Ectodermal cell (in vitro differentiated cells): ENCODE data around the gene CYBA. TPM values are rescaled to one million over a fixed set of nuclear protein-coding genes. Genes with fewer than 3 reads are reported as not detected.

ENCODE experiments used
- H3K27ac ChIP-seq: 2 replicates; pipeline ENCODE4 v1.7.0; 2013; ENCODE audit warnings: mild to moderate bottlenecking, low read depth, low read length; ENCODE audit not compliant: insufficient read depth, poor library complexity, severe bottlenecking
- H3K27me3 ChIP-seq: 2 replicates; pipeline ENCODE4 v1.7.0; 2013; ENCODE audit warnings: mild to moderate bottlenecking, low read length; ENCODE audit not compliant: insufficient read depth, control insufficient read depth, poor library complexity, severe bottlenecking
- H3K36me3 ChIP-seq: one replicate; pipeline ENCODE4 v1.7.0; 2013; ENCODE audit warnings: low read length; ENCODE audit not compliant: control insufficient read depth, insufficient read depth
- H3K4me1 ChIP-seq: one replicate; pipeline ENCODE4 v1.7.0; 2013; ENCODE audit warnings: low read length; ENCODE audit not compliant: control insufficient read depth, insufficient read depth
- H3K4me3 ChIP-seq: 2 replicates; pipeline ENCODE4 v1.7.0; 2013; ENCODE audit warnings: low read depth, low read length, control low read depth; ENCODE audit not compliant: insufficient read depth
- H3K9me3 ChIP-seq: 2 replicates; pipeline ENCODE4 v1.7.0; 2013; ENCODE audit warnings: mild to moderate bottlenecking, low read length, moderate library complexity; ENCODE audit not compliant: control insufficient read depth
- WGBS, 2 experiments: methylation state at CpG; one replicate each; pipeline ENCODE4 v1.1.7; 2013; ENCODE audit warnings: missing lambda C conversion rate in 2 of 2; 5-methylcytosine and 5-hydroxymethylcytosine counted together
- polyA plus RNA-seq, 4 experiments: library from polyadenylated mRNA; stranded (reverse); fragments of 50-300 nt; gene quantifications; one replicate each; pipeline ENCODE4 v1.2.3, GENCODE V29; 2013

Gene CYBA
- polyA plus RNA-seq (2013, experiment 1 of 4): 70.9 TPM
- polyA plus RNA-seq (2013, experiment 2 of 4): 74.3 TPM
- polyA plus RNA-seq (2013, experiment 3 of 4): 66.9 TPM
- 74.6 TPM for polyA plus RNA-seq (2013, experiment 4 of 4)

DNA sequence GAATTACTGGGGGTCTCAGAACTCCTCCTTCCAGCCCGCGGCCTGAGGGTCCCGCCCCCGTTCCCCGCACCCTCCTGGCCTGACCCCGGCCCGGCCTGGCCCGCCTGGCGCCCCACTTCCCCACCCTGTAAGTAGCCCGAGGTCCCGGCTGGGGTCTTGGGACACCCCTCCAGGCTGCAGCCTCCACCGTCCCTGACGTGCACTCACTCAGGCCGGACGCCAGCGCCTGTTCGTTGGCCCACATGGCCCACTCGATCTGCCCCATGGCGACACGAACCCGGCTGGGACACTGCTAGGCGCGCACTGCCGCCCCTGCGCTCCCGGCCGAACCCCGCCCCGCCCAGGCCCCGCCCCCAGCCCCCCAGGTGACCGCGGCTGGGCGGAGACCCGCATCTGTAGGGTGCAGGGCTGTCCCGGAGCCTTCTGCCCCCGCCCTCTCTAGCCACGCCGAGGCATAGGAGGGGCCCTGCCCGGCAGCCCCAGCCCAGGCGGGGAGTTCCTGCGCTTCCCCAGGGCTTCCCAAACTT lies at the start of gene CYBA:
Gene CYBA (minus strand): TSS at position 305 of the 527 bp plus-strand sequence. CDS start 40 bp downstream, at position 265.
- H3K27me3 ChIP-seq: no peaks in the 10 kb centered on the region
- H3K36me3 ChIP-seq: peaks cover 5% of the 10 kb centered on the region
- 0% methylated on average over 41 of the region's 41 CpGs for WGBS, 2 experiments
- H3K4me1 ChIP-seq: peaks cover 14% of the 10 kb centered on the region
- no peak within 1 kb of the TSS for H3K27ac ChIP-seq
- no peaks in the 10 kb centered on the region for H3K9me3 ChIP-seq
- peak within 1 kb of the TSS; percentile 74 for H3K4me3 ChIP-seq

DNA sequence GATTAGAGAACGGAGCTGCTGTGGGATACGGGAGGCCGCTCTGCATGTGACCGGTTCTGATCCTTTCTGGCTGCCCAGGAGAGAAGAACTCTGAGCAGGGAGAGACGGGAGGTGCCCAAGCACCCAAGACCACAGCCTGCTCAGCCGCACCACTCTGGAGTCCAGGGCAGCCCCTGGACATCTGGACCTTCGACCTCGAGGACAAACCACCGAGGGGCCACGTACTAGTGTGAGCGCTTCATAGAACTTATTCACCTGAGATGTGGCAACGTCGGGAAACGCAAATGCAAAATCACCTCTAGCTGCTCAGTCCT lies 49.4 kb upstream of the CYBA start:
- no peak overlapping the region for H3K27ac ChIP-seq
- no peaks in the 10 kb centered on the region for H3K4me1 ChIP-seq
- H3K36me3 ChIP-seq: peaks cover 8% of the 10 kb centered on the region
- H3K4me3 ChIP-seq: no peak overlapping the region
- no peaks in the 10 kb centered on the region for H3K9me3 ChIP-seq
- WGBS, 2 experiments: 96% methylated on average over 14 of the region's 14 CpGs
- H3K27me3 ChIP-seq: no peaks in the 10 kb centered on the region

DNA sequence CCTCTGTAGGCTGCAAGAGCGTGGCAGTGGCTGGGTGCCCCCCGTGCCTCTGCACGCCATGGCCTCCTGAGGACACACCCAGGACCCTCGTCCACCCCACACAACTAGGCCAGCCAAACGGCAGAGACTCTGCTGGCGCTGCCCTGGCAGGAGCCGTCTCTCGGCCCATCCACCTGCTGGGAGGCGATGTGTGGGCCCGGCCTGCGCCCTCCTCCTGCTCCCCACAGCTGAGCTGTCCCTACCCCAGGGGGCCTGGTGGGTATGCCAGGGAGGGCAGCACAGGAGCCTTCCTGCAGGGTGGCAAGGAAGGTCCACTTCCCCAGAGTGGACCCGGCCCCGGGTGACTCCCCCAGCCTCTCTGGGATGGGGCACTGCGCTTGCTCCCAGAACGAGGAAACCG lies 48.3 kb upstream of the CYBA start:
- peaks cover 8% of the 10 kb centered on the region for H3K36me3 ChIP-seq
- H3K9me3 ChIP-seq: no peaks in the 10 kb centered on the region
- H3K4me3 ChIP-seq: no peak overlapping the region
- H3K4me1 ChIP-seq: no peaks in the 10 kb centered on the region
- H3K27me3 ChIP-seq: no peaks in the 10 kb centered on the region
- 96% methylated on average over 16 of the region's 16 CpGs for WGBS, 2 experiments
- H3K27ac ChIP-seq: no peak overlapping the region

DNA sequence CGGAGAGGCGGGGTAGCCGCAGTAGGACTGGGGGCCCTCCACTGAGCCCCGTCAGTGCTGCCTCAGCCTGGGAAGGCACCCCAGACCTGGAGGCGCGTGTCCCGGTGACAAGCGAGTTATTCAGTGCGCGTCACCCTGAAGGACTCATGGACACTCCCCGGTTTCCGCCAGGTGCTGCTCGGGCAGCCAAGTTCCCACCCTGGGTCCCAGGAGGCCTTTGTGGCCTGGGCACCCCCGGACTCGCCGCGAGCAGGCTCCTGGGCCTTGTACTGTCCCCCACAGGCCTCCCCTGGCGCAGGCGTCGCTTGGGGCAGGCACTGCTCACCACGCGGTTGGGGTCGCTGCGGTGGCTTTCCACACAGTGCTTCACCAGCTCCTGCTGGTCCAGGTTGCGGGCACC lies 47.8 kb upstream of the CYBA start:
- 97% methylated on average over 25 of the region's 25 CpGs for WGBS, 2 experiments
- H3K9me3 ChIP-seq: no peaks in the 10 kb centered on the region

DNA sequence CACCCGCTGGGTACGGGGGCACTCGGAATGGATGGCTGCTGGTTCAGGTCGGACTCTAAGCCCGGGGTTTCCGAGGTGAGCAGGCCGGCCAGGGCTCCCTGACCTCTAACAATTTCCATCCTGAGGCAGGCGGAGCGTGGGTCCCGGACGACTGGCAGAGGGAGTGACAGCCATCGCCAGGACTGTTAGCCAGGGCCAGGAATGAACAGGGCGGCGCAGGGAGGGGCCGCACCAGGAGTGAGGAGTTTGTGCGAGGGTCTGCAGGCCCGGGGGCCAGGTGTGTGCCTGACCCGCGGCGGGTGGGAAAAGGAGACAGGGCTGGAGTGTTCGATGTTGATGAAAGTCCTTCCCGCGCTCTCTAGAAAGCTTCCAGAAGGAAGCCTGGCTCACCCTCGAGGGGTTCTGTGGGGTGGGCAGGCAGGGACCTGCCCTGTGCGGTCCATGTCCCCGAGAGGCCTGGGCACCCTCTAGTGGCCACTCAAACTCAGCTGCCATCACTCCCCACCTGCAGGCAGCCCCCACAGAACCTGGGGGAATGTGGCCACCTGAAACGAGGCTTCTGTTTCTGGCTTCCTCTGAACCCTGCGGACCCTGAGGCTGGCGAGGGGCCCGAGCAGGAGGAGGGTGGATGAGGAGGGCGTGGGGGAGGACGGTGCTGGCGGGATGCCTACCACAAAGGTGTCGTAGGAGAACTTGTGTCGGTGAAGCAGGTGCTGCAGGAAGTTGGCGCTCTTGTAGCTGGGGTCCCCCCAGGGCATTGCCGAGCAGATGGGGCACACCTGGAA lies 47.2 kb upstream of the CYBA start:
- Histone ChIP-seq H3K27ac (no peak overlapping the region), H3K36me3 (peaks cover 8% of the 10 kb centered on the region), H3K4me3 (no peak overlapping the region), H3K9me3 (no peaks in the 10 kb centered on the region), H3K4me1 (no peaks in the 10 kb centered on the region), H3K27me3 (no peaks in the 10 kb centered on the region)
- WGBS, 2 experiments: 92 to 93% methylated on average over 37 of the region's 37 CpGs

More for the DNA sequence above, 47.8 kb upstream of the CYBA start:
- Histone ChIP-seq H3K27ac (no peak overlapping the region), H3K36me3 (peaks cover 8% of the 10 kb centered on the region), H3K4me3 (no peak overlapping the region), H3K4me1 (no peaks in the 10 kb centered on the region), H3K27me3 (no peaks in the 10 kb centered on the region)

DNA sequence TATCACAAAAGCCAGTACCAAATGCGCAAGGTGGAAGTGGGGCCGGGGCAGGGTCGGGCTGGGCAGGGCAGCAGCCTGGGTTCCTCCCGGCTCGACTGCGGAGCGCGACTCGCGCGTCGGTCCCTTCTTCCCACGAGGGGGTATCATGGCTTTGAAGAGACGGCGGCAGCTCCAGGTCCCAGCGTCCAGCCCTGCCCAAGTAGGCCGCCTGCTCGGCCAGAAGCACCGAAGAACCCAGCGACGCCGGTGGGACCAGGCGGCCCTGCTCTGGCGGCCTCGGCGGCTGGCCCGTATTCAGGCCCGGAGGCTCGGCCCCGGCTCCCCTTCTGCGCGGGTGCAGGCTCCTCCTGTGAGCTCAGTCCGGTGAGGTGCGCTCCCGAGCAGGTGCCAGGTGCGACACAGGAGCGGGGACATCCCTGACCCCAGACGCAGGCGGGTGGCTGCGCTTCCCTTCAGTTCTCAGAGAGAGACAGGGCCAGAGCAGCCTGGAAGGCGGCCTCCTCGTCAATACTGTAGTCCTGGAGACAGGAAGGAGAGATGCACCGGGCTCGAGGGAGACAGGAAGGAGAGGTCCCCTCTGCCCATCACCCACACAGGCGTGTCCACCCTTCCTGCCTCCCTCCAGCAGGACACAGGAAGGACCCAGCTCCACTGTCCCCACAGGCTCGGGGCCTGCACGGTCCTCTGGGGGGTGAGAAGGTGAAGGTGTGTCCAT lies 46.4 kb upstream of the CYBA start:
- Histone ChIP-seq H3K9me3 (no peaks in the 10 kb centered on the region), H3K27ac (no peak overlapping the region), H3K4me3 (no peak overlapping the region), H3K27me3 (no peaks in the 10 kb centered on the region), H3K36me3 (peaks cover 8% of the 10 kb centered on the region), H3K4me1 (no peaks in the 10 kb centered on the region)
- WGBS, 2 experiments: 95 to 96% methylated on average over 47 of the region's 47 CpGs

DNA sequence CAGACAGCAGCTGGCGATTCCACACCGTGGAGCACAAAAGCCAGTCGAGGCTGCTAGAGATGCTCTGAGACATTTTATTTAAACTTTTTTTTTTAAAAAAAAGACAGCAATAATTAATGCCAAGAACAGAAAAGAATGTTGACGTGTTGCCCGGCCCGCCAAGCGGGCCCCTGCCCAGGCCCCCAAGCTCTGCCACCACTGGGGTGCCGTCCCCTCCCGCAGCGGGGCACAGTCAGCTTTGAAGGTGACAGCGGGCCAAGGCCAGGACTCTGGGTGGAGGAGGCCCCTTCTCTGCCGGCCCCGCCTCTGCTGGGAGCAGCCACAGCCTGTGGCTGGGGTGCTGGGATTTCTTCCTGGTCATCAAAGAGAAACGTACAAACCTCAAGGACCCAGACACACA lies 45.6 kb upstream of the CYBA start:
- WGBS, 2 experiments: 91 to 94% methylated on average over 14 of the region's 14 CpGs
- peaks cover 8% of the 10 kb centered on the region for H3K36me3 ChIP-seq

DNA sequence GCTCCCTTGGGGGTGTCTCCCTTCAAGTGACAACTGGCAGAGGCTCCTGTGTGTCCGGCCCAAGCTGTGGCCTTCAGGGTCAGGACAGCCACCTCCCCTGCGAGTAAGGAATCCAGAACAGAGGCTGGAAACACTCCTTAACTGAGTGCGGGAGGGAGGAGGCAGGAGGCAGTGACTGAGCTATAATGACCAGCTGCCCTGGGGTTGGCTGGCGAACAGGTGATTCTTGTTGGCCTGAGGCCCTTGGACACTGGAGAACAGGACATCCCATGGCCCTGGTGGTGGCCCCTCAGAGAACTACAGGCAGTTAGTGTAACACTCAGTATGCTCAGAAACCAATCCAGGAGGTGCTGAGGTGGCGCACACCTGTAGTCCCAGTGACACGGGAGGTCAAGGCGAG lies 44.9 kb upstream of the CYBA start:
- WGBS, 2 experiments: 95 to 97% methylated on average over 7 of the region's 7 CpGs
- H3K9me3 ChIP-seq: no peaks in the 10 kb centered on the region

More for the DNA sequence above, 45.6 kb upstream of the CYBA start:
- no peak overlapping the region for H3K27ac ChIP-seq
- no peak overlapping the region for H3K4me3 ChIP-seq
- H3K9me3 ChIP-seq: no peaks in the 10 kb centered on the region
- H3K4me1 ChIP-seq: no peaks in the 10 kb centered on the region
- H3K27me3 ChIP-seq: no peaks in the 10 kb centered on the region

DNA sequence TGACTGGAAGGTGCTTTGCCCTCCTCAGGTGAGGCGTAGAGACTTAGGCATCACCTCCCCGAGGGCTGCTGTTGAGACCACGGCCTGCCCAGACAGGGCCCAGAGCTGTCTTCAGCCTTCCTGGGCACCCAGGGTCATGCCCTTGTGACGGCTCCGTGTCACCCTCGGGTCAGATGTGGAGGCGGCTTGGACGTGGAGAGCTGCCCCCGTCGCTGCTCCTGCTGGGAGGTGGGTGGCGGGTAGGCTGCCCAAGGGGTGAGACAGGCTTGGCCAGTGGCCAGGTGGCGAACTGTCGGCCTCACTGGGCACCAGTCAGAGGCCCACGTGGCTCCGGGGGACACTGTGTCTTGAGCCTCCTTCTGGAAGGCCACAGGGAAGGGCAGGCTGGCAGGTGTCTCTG lies 44.4 kb upstream of the CYBA start:
- WGBS, 2 experiments: 93 to 94% methylated on average over 15 of the region's 15 CpGs
- no peaks in the 10 kb centered on the region for H3K9me3 ChIP-seq
- H3K36me3 ChIP-seq: peaks cover 8% of the 10 kb centered on the region
- H3K4me3 ChIP-seq: no peak overlapping the region
- no peaks in the 10 kb centered on the region for H3K4me1 ChIP-seq
- no peak overlapping the region for H3K27ac ChIP-seq
- H3K27me3 ChIP-seq: peaks cover 9% of the 10 kb centered on the region

More for the DNA sequence above, 44.9 kb upstream of the CYBA start:
- Histone ChIP-seq H3K27me3 (peaks cover 4% of the 10 kb centered on the region), H3K27ac (no peak overlapping the region), H3K36me3 (peaks cover 8% of the 10 kb centered on the region), H3K4me1 (no peaks in the 10 kb centered on the region), H3K4me3 (no peak overlapping the region)
